Tibial nerve (tissue), 4 donors: Measurements from ENCODE around the gene MAGI2.

ENCODE experiments used
- EP300 ChIP-seq, 2 donors: sonication (generic); formaldehyde crosslinking; IDR thresholded peaks; one replicate each; pipeline ENCODE4 v1.6.1; 2017; ENCODE audit warnings: antibody characterized with exemption in 2 of 2, mild to moderate bottlenecking in 1 of 2
- POLR2A ChIP-seq, 2 donors: fragments of 450-650 bp; IDR thresholded peaks; one replicate each; pipeline ENCODE4 v1.6.1; 2017; ENCODE audit warnings: antibody characterized with exemption in 2 of 2, mild to moderate bottlenecking in 2 of 2, moderate library complexity in 2 of 2
- TF ChIP-seq, protein P1 (sequence below), 5 experiments: fragments of 200-600 bp in 3 of 5; fragments of 450-650 bp in 2 of 5; sonication (generic) in 3 of 5; IDR thresholded peaks; one replicate each; pipeline ENCODE4 v1.5.1; 2016 to 2019; ENCODE audit warnings: antibody characterized with exemption in 5 of 5, mild to moderate bottlenecking in 3 of 5, moderate library complexity in 2 of 5

GRCh38 chr7:78768859-78769258, 684.6 kb downstream of the MAGI2 start:
- TF ChIP-seq, protein P1, sequence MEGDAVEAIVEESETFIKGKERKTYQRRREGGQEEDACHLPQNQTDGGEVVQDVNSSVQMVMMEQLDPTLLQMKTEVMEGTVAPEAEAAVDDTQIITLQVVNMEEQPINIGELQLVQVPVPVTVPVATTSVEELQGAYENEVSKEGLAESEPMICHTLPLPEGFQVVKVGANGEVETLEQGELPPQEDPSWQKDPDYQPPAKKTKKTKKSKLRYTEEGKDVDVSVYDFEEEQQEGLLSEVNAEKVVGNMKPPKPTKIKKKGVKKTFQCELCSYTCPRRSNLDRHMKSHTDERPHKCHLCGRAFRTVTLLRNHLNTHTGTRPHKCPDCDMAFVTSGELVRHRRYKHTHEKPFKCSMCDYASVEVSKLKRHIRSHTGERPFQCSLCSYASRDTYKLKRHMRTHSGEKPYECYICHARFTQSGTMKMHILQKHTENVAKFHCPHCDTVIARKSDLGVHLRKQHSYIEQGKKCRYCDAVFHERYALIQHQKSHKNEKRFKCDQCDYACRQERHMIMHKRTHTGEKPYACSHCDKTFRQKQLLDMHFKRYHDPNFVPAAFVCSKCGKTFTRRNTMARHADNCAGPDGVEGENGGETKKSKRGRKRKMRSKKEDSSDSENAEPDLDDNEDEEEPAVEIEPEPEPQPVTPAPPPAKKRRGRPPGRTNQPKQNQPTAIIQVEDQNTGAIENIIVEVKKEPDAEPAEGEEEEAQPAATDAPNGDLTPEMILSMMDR (IDR thresholded peaks at IDR 0.05), result no peak
- no peak for TF ChIP-seq EP300 (IDR thresholded peaks at IDR 0.05)
- TF ChIP-seq POLR2A (IDR thresholded peaks at IDR 0.05), result no peak
